Adrenal gland (tissue), 5 donors: ENCODE data around the gene SEC23B.

Experiments used
- POLR2A ChIP-seq, 2 donors: fragments of 450-650 bp; IDR thresholded peaks; one replicate each; pipeline ENCODE4 v1.6.1; 2017; ENCODE audit warnings: antibody characterized with exemption in 2 of 2, mild to moderate bottlenecking in 2 of 2, moderate library complexity in 1 of 2
- TF ChIP-seq, protein P1 (sequence below), 6 experiments: fragments of 450-650 bp in 4 of 6; fragments of 200-600 bp in 2 of 6; sonication (generic) in 1 of 6; IDR thresholded peaks; 1 replicate in 5 of 6; 2 replicates in 1 of 6; pipeline versions ENCODE4 v1.5.1 to v1.8.0; 2016 to 2021; ENCODE audit warnings: antibody characterized with exemption in 6 of 6, mild to moderate bottlenecking in 2 of 6, moderate library complexity in 1 of 6
- donor health status: DM: no; HTN: no; CAD: no.

DNA sequence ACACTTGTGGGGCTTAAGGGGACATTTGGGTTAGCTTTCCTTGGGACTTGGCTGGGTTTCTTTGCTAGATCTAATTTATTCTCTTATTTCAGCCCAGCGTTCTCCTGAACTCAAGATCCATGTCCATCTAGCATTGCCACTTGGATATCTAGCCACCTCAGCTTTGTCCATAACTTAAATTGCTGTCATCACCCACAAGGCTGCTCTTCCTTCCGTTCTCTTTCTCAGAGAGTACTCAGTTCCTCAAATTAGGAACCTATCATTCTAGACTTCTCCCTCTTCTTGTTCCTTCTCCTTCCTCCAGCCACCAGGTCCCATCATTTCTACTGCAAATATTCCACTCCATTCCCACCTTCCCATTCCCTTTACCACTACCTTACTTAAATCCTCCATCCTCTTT, 63.8 kb downstream of the SEC23B start:
- TF ChIP-seq, protein P1, sequence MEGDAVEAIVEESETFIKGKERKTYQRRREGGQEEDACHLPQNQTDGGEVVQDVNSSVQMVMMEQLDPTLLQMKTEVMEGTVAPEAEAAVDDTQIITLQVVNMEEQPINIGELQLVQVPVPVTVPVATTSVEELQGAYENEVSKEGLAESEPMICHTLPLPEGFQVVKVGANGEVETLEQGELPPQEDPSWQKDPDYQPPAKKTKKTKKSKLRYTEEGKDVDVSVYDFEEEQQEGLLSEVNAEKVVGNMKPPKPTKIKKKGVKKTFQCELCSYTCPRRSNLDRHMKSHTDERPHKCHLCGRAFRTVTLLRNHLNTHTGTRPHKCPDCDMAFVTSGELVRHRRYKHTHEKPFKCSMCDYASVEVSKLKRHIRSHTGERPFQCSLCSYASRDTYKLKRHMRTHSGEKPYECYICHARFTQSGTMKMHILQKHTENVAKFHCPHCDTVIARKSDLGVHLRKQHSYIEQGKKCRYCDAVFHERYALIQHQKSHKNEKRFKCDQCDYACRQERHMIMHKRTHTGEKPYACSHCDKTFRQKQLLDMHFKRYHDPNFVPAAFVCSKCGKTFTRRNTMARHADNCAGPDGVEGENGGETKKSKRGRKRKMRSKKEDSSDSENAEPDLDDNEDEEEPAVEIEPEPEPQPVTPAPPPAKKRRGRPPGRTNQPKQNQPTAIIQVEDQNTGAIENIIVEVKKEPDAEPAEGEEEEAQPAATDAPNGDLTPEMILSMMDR (IDR thresholded peaks at IDR 0.05), result no peak
- no peak for TF ChIP-seq POLR2A (IDR thresholded peaks at IDR 0.05)
